B cell (primary cell): ENCODE measurements around the gene CCNF. TPM values are rescaled to one million over a fixed set of nuclear protein-coding genes. Genes with fewer than 3 reads are reported as not detected.
A peak's percentile ranks its signal among the peaks of the same experiment; 100 is the strongest.

Source experiments
- ATAC-seq: fragments of 200-7000 bp; cut with Tn5 transposase; one replicate; pipeline ENCODE4 v1.10.0; 2021; ENCODE audit warnings: low read depth, mild to moderate bottlenecking, moderate number of reproducible peaks, moderate library complexity
- CTCF ChIA-PET: fragments of 350-600 bp; sonication (Branson Sonifier 250); formaldehyde crosslinking; loops from one replicate; lab custom pipeline; 2021; ENCODE audit warnings: antibody characterized with exemption, inconsistent platforms; lab: Charles Lee
- POLR2A ChIA-PET: fragments of 350-600 bp; sonication (Branson Sonifier 250); formaldehyde crosslinking; loops from one replicate; lab custom pipeline; 2021; ENCODE audit warnings: antibody characterized with exemption; lab: Charles Lee
- DNase-seq: peaks from one replicate; pipeline ENCODE4 v3.0.0; 2013
- H2AFZ ChIP-seq: 2 replicates; pipeline ENCODE4 v1.6.1; 2012; ENCODE audit warnings: mild to moderate bottlenecking, low read depth, low read length; ENCODE audit not compliant: insufficient read depth, poor library complexity, severe bottlenecking
- H3K27ac ChIP-seq, 2 donors: 1 replicate in 1 of 2; 2 replicates in 1 of 2; pipeline ENCODE4 v1.5.1; 2012 to 2013; ENCODE audit warnings: low read length in 2 of 2, mild to moderate bottlenecking in 2 of 2, moderate library complexity in 1 of 2
- H3K27me3 ChIP-seq, 4 experiments: fragments of 200-600 bp in 1 of 4; sonication (generic) in 1 of 4; replicated peaks in 1 of 4; 1 replicate in 2 of 4; 2 replicates in 2 of 4; pipeline versions ENCODE4 v1.6.1 to v1.7.0; 2013 to 2016; ENCODE audit warnings: low read length in 3 of 4, mild to moderate bottlenecking in 2 of 4, mixed read lengths in 1 of 4, moderate library complexity in 1 of 4; ENCODE audit not compliant: insufficient read depth in 4 of 4, control insufficient read depth in 3 of 4; ENCODE audit errors: control extremely low read depth in 1 of 4
- H3K36me3 ChIP-seq, 2 experiments: replicated peaks in 1 of 2; 1 replicate in 1 of 2; 2 replicates in 1 of 2; pipeline versions ENCODE4 v1.6.1 to v1.7.1; 2013; ENCODE audit warnings: low read length in 1 of 2; ENCODE audit not compliant: insufficient read depth in 2 of 2, control insufficient read depth in 1 of 2; ENCODE audit errors: control extremely low read depth in 1 of 2, extremely low read depth in 1 of 2
- H3K4me1 ChIP-seq, 2 donors: fragments of 200-600 bp in 1 of 2; sonication (generic) in 1 of 2; 1 replicate in 1 of 2; 2 replicates in 1 of 2; pipeline versions ENCODE4 v1.5.1 to v1.6.1; 2013 to 2017; ENCODE audit warnings: low read length in 2 of 2; ENCODE audit not compliant: control insufficient read depth in 2 of 2, insufficient read depth in 2 of 2
- H3K4me2 ChIP-seq: replicated peaks from 2 replicates; pipeline ENCODE3; 2012; ENCODE audit warnings: mild to moderate bottlenecking, low read depth, low read length; ENCODE audit not compliant: poor library complexity, severe bottlenecking
- H3K4me3 ChIP-seq, 5 experiments: fragments of 200-600 bp in 1 of 5; sonication (generic) in 1 of 5; 1 replicate in 3 of 5; 2 replicates in 2 of 5; pipeline versions ENCODE4 v1.5.1 to v1.7.0; 2011 to 2016; ENCODE audit warnings: low read length in 4 of 5, mild to moderate bottlenecking in 4 of 5, low read depth in 2 of 5, control low read depth in 1 of 5, moderate library complexity in 1 of 5; ENCODE audit not compliant: insufficient read depth in 1 of 5; ENCODE audit errors: control extremely low read depth in 1 of 5, extremely low read depth in 1 of 5
- H3K79me2 ChIP-seq: fragments of 200-600 bp; sonication (generic); one replicate; pipeline ENCODE4 v1.6.0; 2016; ENCODE audit warnings: low read length; ENCODE audit not compliant: control insufficient read depth, insufficient read depth
- H3K9ac ChIP-seq: fragments of 200-600 bp; sonication (generic); 2 replicates; pipeline ENCODE4 v1.6.1; 2017; ENCODE audit warnings: mild to moderate bottlenecking, low read length, moderate library complexity
- H3K9me3 ChIP-seq, 3 donors: one replicate each; pipeline versions ENCODE4 v1.6.1 to v1.7.1; 2013; ENCODE audit warnings: low read length in 2 of 3; ENCODE audit not compliant: control insufficient read depth in 2 of 3, insufficient read depth in 1 of 3; ENCODE audit errors: control extremely low read depth in 1 of 3
- H4K20me1 ChIP-seq: 2 replicates; pipeline ENCODE4 v1.6.0; 2012; ENCODE audit warnings: mild to moderate bottlenecking, low read length; ENCODE audit not compliant: insufficient read depth, control insufficient read depth, poor library complexity, severe bottlenecking
- H3K27ac Mint-ChIP-seq: one replicate; pipeline ENCODE4 v1.8.0; 2021; ENCODE audit warnings: mixed read lengths
- H3K27me3 Mint-ChIP-seq: one replicate; pipeline ENCODE4 v1.8.0; 2021; ENCODE audit warnings: mixed read lengths
- H3K4me1 Mint-ChIP-seq: one replicate; pipeline ENCODE4 v1.8.0; 2021; ENCODE audit warnings: mixed read lengths
- H3K4me3 Mint-ChIP-seq: one replicate; pipeline ENCODE4 v1.8.0; 2021; ENCODE audit warnings: mixed read lengths
- H3K9me3 Mint-ChIP-seq: one replicate; pipeline ENCODE4 v1.8.0; 2022; ENCODE audit warnings: mixed read lengths; ENCODE audit not compliant: insufficient read depth
- CTCF ChIP-seq: fragments of 200-600 bp; IDR thresholded peaks from one replicate; pipeline ENCODE4 v1.8.0; 2022; ENCODE audit warnings: antibody characterized with exemption, mild to moderate bottlenecking
- EZH2 ChIP-seq: IDR thresholded peaks from 2 replicates; pipeline ENCODE4 v1.6.1; 2012; ENCODE audit warnings: borderline replicate concordance, low read depth, mild to moderate bottlenecking, moderate library complexity, low read length; ENCODE audit not compliant: insufficient read depth, poor library complexity, severe bottlenecking
- WGBS: methylation state at CpG from one replicate; pipeline ENCODE4 v1.1.5; 2013; ENCODE audit warnings: missing lambda C conversion rate; ENCODE audit not compliant: insufficient coverage; 5-methylcytosine and 5-hydroxymethylcytosine counted together
- intact Hi-C: fragments of 100-400 bp; cut with micrococcal nuclease; formaldehyde crosslinking; loops from one replicate; pipeline ENCODE4 v1.10.0; 2022
- polyA plus RNA-seq: library from polyadenylated mRNA; depleted of rRNA; stranded (reverse); fragments of >200 nt; gene quantifications from 2 replicates; pipeline ENCODE4 v1.2.3, GENCODE V29; 2012
- total RNA-seq, 2 donors: library from RNA; stranded (reverse); fragments of 120-200 nt in 1 of 2; gene quantifications; 1 replicate in 1 of 2; 2 replicates in 1 of 2; pipeline versions ENCODE4 v1.2.3 to v1.2.4, GENCODE V29; 2013 to 2022

Gene CCNF
- total and polyA plus RNA-seq, 2 donors (not counting 1 experiment from before 2014, with no cell fraction given), result 3.2 to 5.3 TPM

- ChIA-PET POLR2A (no interaction called here), CTCF (interaction anchor here (1.4 to 3.2 kb wide), 3 partner anchors 14 to 43 kb away, joined by 3 to 13 read pairs (median 11); partner anchors contain the start of gene CCNF)
- H3K9me3 Mint-ChIP-seq, result no peaks in the 10 kb centered on the region
- WGBS, result 89% methylated on average over 11 of the region's 14 CpGs
- peaks cover 46% of the 10 kb centered on the region for H3K4me1 Mint-ChIP-seq
- peaks cover 22% of the 10 kb centered on the region for H3K27me3 Mint-ChIP-seq
- intact Hi-C loops, result no loop called here
- H3K9ac ChIP-seq, result peak overlapping the region; percentile 26
- H3K27ac ChIP-seq, result no peak overlapping the region
- H3K9me3 ChIP-seq, result no peaks in the 10 kb centered on the region
- H3K4me1 ChIP-seq, result peaks cover 61 to 63% of the 10 kb centered on the region in 2 donors
- H3K27ac Mint-ChIP-seq, result no peak overlapping the region
- H3K27me3 ChIP-seq, result peaks cover 0 to 46% (median 33%) of the 10 kb centered on the region in 4 experiments
- peaks cover 43% of the 10 kb centered on the region for H4K20me1 ChIP-seq
- H2AFZ ChIP-seq, result peak overlapping the region; percentile 89
- peaks cover 26% of the 10 kb centered on the region for H3K79me2 ChIP-seq
- DNase-seq (no peak), ATAC-seq (no peak)
- no peaks in the 10 kb centered on the region for H3K36me3 ChIP-seq
- peak overlapping the region; percentile 100 for H3K4me2 ChIP-seq
- peak overlapping the region; percentile 81 for H3K4me3 Mint-ChIP-seq
- TF ChIP-seq EZH2 (no peak), CTCF (no peak)
- H3K4me3 ChIP-seq, result no peak overlapping the region
Observed at GRCh38 chr16:2472885-2473445, 43.7 kb downstream of the CCNF start.

- H3K9me3 Mint-ChIP-seq, result no peaks in the 10 kb centered on the region
- peaks cover 19% of the 10 kb centered on the region for H3K27me3 Mint-ChIP-seq
- Histone ChIP-seq H3K36me3 (no peaks in the 10 kb centered on the region), H3K4me2 (peak overlapping the region; percentile 100), H4K20me1 (peaks cover 48% of the 10 kb centered on the region), H3K4me3 (peak overlapping the region in 3 of 5 experiments; percentile 18 to 33 (median 19)), H3K79me2 (peaks cover 31% of the 10 kb centered on the region), H2AFZ (peak overlapping the region; percentile 89), H3K4me1 (peaks cover 57 to 58% of the 10 kb centered on the region in 2 donors), H3K27me3 (peaks cover 0 to 45% (median 32%) of the 10 kb centered on the region in 4 experiments), H3K27ac (no peak overlapping the region), H3K9ac (peak overlapping the region; percentile 26), H3K9me3 (no peaks in the 10 kb centered on the region)
- TF ChIP-seq CTCF, result no peak
- no peak for TF ChIP-seq EZH2
- ChIA-PET POLR2A (no interaction called here), CTCF (interaction anchor here (1.4 to 3.2 kb wide), 3 partner anchors 14 to 43 kb away, joined by 3 to 13 read pairs (median 11); partner anchors contain the start of gene CCNF)
- H3K27ac Mint-ChIP-seq, result no peak overlapping the region
- intact Hi-C loops, result no loop called here
- peak overlapping the region; percentile 81 for H3K4me3 Mint-ChIP-seq
- H3K4me1 Mint-ChIP-seq, result peaks cover 42% of the 10 kb centered on the region
- 3% methylated on average over 49 of the region's 49 CpGs for WGBS
- ATAC-seq, result no peak
- no peak for DNase-seq
Observed at GRCh38 chr16:2473446-2473926, 44.2 kb downstream of the CCNF start.
